ENCODE measurements around the gene ELK3.

ELK3 gene

DNA sequence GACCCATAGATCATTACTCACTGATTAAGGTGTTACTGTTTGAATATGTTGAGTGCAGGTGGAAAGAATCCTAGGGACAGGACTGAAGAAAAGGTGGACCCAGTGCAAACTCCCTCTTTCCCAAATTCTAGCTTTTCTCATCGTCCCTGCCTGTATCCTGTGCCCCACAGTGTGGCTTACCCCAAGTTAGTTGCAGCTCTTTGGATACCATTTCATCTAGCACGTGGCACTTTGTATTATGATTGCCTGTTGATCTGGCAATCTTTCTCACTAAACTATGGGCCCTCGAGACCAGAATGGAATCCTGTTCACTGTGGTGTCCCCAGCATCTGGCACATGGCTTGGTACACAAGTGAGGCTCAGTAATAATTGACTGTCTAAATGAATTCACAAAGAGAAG is 66.5 kb downstream of the ELK3 start:
- DNase-seq = no peak

DNA sequence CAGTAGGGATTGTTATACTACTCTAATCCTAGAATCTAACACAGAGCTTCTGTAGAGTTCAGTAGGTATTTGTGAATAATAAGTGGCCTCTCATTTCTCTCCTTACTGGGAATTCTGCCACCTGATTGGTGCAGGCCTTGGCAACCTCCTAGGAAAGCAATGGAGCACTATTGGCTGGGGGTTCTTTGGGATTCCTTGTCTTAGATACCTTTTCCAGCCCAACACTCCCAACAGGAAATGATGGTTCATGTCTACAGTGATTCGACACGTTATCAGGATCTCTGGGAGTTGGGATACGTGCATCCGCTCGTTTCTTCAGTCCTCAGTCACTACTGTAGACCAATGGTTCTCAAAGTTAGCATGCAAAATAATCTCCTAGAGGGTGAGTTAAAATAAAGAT is 67.4 kb downstream of the ELK3 start:
- DNase-seq = peak; percentile 12

DNA sequence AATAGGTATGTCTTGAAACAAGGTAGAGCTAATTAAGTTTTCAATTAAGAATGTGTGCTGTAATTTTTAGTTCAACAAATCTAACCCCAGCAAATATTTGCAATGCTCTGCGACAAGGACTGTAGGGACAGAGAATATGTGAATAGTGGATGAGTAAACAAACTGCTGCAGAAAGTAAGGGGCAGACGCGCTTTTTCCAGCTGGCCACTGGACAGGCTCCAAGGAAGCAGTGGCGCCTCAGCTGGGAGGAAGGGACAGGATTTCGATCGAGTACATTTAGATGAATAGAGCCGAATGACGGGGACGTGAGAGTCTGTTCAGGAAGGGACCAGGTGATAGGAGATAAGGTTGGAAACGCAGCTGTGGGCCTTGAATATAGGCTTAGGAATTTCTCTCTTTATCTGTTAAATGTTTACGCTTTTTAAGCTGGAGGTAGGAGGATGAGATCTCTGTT is 69.3 kb downstream of the ELK3 start:
- no peak for DNase-seq

DNA sequence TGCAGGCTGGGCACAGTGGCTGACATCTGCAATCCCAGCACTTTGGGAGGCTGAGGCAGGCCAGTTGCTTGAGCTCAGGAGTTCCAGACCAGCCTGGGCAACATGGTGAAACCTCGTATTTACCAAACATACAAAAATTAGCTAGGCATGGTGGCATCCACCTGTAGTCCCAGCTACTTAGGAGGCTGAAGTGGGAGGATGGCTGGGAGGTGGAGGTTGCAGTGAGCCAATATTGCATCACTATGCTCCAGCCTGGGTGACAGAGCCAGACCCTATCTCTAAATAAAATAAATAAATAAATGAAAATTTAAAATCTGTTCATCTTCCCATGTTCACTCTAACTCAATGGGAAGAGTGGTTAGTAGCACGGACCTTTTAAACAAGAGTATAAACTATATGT is 71.2 kb downstream of the ELK3 start:
- DNase-seq = no peak

DNA sequence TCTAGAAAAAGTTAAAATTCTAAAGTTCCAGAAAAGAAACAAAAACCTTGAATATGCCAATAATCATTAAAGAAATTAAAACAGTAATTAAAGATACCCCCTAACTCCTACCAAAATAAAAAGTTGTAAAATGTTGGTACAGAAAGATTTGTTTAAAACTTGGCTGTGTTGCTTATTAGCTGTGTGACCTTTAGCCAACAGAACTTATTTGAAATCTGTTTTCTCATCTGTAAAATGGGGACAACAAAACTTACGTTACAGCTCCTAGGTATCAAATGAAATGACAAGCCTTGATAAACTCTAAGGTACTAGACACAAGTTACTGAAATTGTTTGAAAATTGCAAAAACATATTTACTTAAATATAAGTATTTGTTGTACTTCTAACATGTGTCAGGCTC is 71.7 kb downstream of the ELK3 start:
- no peak for DNase-seq

DNA sequence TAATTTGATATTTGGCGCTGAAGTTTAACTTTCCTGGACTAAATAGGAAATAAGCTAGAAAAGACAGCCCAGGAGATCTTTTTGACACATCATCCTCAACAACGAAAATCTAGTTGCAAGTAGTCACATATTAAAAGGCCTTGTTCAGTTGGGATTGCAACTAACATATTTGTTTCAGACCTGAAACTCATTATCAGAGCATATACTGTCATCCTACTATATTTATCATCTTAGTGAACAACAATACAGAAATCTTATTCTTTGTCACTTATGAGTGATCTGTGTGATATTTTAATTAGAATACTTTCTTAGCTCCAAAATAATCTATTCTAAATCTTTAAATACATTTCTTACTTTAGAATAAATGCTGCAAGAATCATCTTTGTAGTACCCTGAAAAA is 72.1 kb downstream of the ELK3 start:
- DNase-seq = no peak

DNA sequence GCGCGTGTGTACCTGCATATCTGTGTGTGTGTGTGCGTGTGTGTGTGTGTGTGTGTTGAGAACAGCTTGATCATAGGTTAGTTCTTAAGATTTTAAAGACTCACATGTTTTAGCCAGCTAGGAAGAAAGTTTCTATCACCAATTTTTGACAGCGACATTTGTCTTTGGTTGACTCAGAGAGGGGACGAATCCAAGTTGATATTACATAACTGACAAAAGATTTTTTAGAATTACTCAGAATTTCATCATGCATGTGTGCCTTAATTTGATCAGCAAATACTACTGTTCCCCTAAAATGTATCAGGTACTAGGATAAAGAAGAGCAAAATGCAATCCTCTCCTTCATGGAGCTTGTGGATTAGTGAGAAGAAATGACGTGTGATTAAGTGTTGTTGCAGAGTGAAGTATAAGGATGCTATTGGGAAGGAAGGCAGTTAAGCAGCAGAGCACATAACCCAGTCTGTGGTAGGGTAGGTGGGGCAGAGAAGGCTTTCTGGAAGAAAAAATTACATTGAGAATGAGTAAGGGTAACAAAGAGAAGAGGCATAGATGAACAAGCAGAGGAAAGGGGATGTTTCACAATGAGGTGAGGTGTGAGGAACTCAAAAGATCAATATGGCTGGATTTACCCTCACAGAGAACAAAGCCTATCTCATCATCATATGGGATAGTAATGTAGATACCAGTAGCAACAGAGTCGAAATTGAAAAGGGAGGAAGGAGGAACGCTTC is 77.5 kb downstream of the ELK3 start:
- peak; percentile 65 for DNase-seq

DNA sequence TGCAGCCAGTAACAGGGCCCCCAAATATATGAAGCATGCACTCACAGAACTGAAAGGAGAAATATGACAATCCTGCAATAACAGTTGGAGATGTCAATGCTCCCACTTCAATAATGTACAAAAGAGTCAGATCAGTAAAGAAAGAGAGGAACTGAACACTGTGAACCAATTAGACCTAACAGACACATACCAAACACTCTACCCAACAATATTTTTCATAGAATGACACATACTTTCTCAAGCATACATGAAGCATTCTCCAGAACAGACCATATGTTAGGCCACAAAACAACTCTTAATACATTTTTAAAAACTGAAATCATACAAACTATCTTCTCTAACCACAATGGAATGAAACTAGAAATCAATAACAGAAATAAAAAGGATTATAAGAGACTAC is 80.2 kb downstream of the ELK3 start:
- peak; percentile 85 for DNase-seq

DNA sequence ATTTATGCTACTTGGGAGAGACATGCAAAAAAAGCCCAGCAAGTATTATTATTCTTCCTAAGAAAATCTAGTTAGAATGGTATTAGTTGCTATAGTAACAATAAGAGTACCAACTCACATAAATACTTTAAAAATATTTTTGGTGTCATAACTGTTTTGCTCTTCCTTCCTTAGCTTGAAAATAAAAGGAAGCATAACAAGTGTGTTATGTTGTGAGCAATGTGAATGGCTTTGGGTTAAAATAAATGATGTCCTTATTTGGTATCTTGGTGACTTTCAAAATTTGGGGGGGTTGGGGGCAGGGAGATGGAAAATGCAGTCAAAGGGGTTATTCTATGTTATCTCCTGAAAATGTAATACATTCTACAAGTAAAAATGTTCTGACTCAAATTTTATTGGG is 91.0 kb downstream of the ELK3 start:
- no peak for DNase-seq

DNA sequence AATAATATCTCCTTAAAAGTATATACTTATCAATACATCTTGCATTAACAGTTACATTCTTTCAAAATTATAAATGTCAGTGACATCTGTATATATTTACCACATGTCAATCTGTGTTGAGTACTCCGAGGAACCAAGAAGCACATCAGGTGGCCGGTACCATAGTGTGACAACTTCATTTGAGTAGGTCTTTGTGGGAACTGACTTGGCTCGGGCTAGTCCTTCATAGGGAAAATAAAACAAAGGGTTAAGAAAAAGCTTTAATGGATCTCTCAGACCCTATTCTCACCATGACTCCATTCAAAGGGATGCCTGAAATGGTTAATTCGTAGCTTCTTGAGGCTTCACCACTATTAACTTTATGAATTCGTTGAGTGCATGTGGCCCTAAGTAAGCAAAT is 94.9 kb downstream of the ELK3 start:
- DNase-seq = no peak

DNA sequence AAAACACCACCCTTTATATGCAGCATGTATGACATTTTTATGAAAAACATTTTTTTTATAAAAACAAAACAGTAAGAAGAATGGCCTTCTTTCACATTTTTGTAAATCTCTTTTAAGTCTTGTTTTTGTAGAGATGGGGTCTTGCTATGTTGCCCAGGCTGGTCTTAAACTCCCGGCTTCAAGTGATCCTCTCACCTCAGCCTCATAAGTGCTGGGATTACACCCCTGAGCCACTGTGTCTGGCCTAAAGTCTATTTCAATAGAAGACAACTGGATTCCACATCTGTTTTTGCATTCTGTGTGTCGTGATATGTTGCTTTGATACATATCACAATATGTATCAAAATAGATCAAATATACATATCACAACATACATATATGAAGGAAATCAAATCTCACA is 98.9 kb downstream of the ELK3 start:
- DNase-seq = no peak

DNA sequence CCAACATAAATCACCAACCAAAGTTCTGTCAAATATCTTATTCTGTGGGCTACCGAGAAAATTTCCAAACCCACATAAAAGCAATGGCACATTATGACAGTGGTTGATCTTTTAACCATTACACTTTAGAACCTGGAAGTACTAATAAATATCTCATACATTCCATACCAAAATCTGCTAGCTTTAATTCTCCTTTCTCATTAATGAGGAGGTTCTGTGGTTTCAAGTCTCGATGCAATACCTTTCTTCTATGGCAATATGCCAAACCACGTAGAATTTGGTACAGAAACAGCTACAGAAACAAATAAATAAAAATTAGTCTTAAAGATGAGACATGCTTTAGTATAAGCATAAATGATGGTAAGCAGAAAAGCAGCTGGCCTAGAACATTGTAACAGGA is 100.7 kb downstream of the ELK3 start:
- DNase-seq = peak; percentile 53

DNA sequence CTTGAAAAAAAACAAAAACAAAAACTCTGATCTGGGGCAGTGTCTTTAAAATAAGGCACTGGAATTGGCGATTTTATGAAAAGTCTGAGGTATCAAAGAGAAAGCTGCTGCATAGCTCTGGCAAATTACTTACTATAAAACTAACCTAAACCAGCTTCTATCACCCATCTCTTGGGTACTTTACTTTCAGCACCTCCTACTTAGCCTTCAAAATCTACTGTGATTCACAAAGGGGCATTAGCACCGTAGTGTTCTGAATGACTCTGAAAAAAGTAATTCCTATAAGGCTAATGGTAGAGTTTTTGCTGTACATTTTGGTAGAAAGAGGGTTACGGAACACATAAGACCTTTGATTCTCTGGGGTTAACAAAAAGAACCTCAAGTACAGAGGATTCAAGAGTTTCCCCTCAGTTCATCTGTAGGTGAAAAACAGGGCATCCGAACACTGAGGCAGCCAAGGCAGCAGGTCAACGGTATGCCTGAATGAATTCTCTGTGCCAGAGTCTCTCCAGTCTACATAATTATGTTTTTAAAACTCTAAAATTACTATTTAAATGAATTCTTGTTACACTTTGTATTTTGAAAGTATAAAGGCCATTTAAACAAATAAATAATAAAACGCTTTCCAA is 101.5 kb downstream of the ELK3 start:
- DNase-seq = no peak

DNA sequence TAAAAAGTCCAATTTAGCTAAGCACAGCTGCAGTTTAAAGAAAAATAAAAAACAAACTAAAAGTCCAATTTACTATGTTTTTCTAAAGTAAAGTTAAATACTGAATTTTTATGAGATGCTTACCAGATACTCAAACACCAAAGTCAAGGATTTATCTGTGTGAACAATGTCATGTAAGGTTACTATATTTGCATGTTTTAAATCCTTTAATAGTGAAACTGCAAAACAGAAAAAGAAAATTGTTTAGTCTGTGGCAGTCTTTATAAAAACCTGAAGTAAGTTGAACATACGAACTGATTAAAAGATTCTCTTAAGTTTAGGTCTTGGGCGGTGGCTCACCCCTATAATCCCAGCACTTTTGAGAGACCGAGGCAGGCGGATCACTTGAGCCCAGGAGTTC is 103.3 kb downstream of the ELK3 start:
- DNase-seq = no peak

DNA sequence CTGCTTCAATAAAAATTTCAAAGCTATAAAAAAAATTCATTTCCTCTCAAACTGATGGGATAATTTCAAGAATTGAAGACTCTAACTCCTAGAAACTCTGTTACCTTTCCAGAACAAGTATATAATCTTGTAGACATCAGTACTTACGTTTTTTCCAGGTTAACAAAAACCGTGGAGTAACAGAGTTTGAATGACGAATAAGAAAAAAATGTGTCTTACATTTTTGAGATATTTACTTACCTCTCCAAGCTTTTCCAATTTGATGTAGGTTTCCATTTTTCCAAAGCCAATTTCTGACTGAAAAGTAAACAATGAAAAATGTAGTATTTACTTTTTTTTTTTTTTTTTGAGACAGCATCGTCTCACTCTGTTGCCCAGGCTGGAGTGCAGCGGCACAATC is 105.9 kb downstream of the ELK3 start:
- DNase-seq = no peak

DNA sequence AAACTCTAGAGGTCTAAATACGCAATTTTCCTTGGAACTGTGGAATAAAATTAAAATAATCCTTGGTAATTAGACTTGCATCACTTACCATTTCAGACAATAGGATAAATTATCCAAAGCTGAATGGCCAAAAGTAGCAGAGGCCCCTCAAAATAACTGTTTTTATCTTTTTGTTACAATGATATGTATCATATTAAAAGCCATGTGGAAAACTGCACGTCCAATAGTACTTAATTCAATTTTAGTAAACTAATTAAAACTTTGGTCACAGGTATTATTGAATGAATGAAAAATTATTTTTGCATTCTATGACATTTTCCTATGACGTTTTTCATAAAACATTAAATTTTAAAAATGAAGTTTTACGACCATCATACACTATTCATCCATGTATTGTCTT is 107.6 kb downstream of the ELK3 start:
- DNase-seq = no peak

DNA sequence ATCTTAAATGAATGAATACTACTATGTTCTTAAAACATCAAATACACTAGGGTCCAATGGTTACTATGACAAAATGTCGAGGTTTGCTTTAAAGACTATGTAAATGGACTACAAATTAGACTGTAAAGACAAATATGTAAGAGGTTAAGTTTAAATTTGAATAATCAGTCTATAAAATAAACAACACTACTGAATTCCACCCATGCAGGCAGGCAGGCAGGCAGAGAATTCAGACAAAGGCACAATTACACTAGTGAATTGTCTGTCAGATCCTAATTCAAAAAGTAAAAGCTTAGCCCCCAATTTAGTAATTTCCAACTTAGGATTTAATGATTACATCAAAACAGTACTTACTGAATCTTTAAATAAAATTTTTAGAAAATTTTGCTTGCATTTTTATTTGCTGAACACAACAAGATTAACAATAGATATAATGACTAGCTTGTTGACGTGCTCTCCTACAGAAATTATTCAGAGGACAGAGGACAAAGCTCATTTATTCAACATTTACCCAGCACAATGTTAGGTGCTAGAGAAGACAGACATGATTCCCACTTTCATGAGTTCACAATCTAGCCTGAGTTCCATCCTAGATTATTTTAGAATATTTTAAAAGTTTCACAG is 108.6 kb downstream of the ELK3 start:
- no peak for DNase-seq

DNA sequence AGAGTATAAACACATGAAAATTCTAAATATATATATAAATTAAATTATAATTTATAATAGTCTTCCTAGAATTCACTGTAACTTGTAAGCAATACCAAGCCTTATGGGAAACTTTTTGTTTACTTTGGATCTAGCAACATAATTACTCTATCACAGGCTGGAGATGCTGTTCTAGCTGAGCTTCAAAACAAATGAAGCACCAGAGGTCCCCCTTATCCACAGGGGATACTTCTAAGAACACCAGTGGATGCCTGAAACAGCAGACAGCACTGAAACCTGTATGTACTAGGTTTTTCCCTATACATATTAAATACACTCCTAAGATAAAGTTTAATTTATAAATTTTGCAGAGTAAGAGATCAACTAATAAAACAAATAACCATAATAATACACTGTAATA is 109.5 kb downstream of the ELK3 start:
- DNase-seq = no peak

DNA sequence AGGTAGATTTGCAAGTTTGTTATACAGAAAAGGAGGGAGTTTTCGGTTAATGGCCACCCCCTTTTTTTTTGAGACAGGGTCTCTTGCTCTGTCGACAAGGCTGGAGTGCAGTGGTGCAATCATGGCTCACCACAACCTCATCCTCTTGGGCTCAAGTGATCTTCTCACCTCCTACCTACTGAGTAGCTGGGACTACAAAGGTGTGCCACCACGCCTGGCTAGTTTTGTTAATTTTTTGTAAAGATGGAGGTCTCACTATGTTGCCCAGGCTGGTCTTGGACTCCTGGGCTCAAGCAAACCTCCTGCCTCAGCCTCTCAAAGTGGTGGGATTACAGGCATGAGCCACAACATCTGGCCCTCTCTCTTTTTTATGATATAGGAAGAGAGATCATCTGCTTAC is 111.5 kb downstream of the ELK3 start:
- no peak for DNase-seq

DNA sequence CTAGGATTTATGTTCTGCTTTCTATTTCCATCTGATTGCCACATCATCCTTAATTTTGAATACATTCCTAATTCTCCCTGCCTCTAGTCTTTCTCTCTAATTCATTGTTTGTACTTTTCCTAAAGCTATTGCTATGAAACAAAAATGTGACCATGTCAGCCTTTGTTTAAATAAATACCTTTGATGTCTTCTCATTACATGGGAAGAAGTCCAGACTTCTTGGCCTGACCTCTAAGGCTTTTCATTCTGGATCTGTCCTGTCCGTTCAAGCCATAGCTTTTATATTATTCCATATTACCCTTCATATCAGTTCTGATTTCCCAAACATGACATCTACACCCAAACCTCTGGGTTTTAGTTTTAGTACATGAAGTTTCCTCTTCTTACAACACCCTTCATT is 114.7 kb downstream of the ELK3 start:
- DNase-seq = no peak

DNA sequence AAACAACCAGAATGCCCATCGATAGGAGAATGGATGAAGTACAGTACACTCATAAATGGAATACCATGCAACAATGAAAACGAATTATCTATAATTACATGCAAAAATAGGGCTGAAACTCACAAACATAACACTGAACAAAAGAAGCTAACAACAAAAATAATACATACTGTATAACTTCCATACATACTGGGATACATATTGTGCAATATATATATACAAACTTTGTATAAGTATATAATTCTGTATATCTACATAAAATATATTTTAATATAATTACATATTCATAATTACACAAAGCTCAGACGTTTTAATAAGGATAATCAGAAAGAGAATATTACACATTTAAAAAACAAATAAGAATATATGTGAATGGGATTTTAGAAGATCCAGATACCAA is 115.9 kb downstream of the ELK3 start:
- DNase-seq = no peak

DNA sequence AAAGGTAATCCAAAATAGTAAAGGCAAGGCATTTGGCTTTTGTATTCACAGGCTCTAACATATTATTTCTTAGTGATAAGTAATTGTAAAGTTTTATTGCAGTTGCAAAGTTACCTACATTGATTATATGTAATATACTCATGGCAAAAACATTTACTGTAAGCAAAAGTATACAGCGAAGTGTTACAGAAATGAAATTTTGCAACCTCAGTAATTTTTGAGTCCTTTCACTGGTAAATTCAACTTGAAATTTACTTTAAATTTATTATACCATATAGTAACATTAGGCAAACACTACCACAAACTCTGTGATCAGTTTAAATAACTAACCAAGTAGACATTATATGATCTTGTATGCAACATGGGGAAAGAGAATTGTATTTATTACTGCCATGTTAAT is 117.0 kb downstream of the ELK3 start:
- DNase-seq = no peak

DNA sequence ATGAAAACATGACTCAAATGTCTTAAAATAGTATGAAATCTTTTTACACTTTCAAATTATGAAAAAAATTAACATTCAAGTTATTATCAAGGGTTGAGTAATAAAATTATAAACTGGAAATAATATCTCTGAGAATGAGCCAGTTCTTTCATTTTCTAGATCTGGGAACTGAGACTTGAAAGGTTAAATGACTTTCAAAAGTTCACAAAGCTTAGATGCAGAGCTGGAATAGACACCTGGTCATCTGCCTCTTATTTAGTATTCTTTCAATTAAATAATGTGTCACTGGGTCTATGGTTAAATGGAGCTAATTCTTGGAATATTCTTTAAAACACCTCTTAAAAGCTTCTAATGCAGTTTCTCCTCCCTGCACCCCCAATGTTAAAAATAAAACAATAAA is 119.4 kb downstream of the ELK3 start:
- no peak for DNase-seq

DNA sequence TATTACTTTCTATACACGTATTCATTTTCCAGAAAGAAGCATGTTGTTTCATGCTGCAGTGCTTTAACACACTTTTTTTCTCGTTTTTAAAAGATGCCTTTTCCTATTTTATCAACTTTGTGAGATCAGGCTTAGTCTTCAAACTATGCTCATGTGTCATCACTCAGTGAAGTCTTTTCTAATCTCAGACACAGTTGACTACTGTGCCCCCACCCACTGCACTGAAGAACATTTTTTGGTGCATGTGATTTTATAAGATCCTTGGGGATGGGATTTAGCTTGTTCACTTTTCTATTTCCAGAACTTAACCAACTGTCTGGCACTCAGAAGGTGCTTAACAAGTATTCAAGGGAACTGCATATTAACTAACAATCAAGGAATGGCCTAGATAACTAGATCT is 120.5 kb downstream of the ELK3 start:
- DNase-seq = peak; percentile 5
